ENCODE data around the gene EXOC6B. TPM values are rescaled to one million over a fixed set of nuclear protein-coding genes. Genes with fewer than 3 reads are reported as not detected.

The EXOC6B gene
- polyA plus RNA-seq, 2 of the 4 experiments (the other 2 are of a cell fraction) = 15.5 to 24.7 TPM

- POLR2A ChIA-PET = no interaction called here
- CTCF ChIA-PET = interaction anchor here (0.6 to 12.0 kb wide), 15 partner anchors 8 to 729 kb away, joined by 3 to 185 read pairs (median 4); partner anchors contain the start of genes CYP26B1 and SPR
These were observed 667.7 kb downstream of the EXOC6B start for GRCh38 chr2:72157871-72158771.

GRCh38 chr2:72156872-72157271 is 669.0 kb downstream of the EXOC6B start:
- WGBS (ENCODE audit: missing lambda C conversion rate) = 50% methylated on average over 2 of the region's 2 CpGs
- CTCF ChIA-PET = interaction anchor here (1.2 to 12.0 kb wide), 7 partner anchors 8 to 607 kb away, joined by 3 to 185 read pairs (median 8); partner anchors contain the start of gene CYP26B1
- no peaks in the 10 kb centered on the region for H3K4me1 ChIP-seq
- DNase-seq (ENCODE audit: low read depth in 1 of 2, low spot score in 1 of 2) (no peak), FAIRE-seq (no peak), ATAC-seq (no peak)
- H3K27ac ChIP-seq = no peak overlapping the region
- TF ChIP-seq ESRRA (IDR thresholded peaks at IDR 0.05; ENCODE audit: borderline replicate concordance, low read length) (no peak), BCL3 (IDR thresholded peaks at IDR 0.05) (no peak), REST (IDR thresholded peaks at IDR 0.05) (no peak), FOXS1 (CRISPR knock-in tag; IDR thresholded peaks at IDR 0.05) (no peak), NR3C1 (IDR thresholded peaks at IDR 0.05) (no peak), MAFK (IDR thresholded peaks at IDR 0.05; ENCODE audit: partially characterized antibody) (no peak), HOXA7 (CRISPR knock-in tag; IDR thresholded peaks at IDR 0.05) (no peak), KDM5A (IDR thresholded peaks at IDR 0.05) (no peak), MAX (IDR thresholded peaks at IDR 0.05) (no peak), CTCF (IDR thresholded peaks at IDR 0.05) (no peak), E2F6 (IDR thresholded peaks at IDR 0.05; ENCODE audit: borderline replicate concordance, low read depth) (no peak), ELK1 (IDR thresholded peaks at IDR 0.05; ENCODE audit: low read depth, low read length) (no peak)
- no peak overlapping the region for H3K4me3 ChIP-seq
- POLR2A ChIA-PET = no interaction called here
- no peaks in the 10 kb centered on the region for H3K9me3 ChIP-seq
- no peak overlapping the region for H3K4me2 ChIP-seq

More at GRCh38 chr2:72157871-72158771, 667.7 kb downstream of the EXOC6B start:
- Histone ChIP-seq H3K4me2 (no peak overlapping the region), H3K4me3 (no peak overlapping the region), H3K9me3 (no peaks in the 10 kb centered on the region), H3K27ac (no peak overlapping the region), H3K4me1 (no peaks in the 10 kb centered on the region)
- FAIRE-seq (no peak), ATAC-seq (no peak), DNase-seq (ENCODE audit: low read depth in 1 of 2, low spot score in 1 of 2) (no peak)
- WGBS (ENCODE audit: missing lambda C conversion rate) = 85% methylated on average over 8 of the region's 8 CpGs
- TF ChIP-seq FOSL2 (IDR thresholded peaks at IDR 0.05) (no peak), FOSL2 (CRISPR knock-in tag; IDR thresholded peaks at IDR 0.05) (no peak), SMC3 (IDR thresholded peaks at IDR 0.05) (no peak), HOXB5 (CRISPR knock-in tag; IDR thresholded peaks at IDR 0.05) (no peak), EHMT2 (IDR thresholded peaks at IDR 0.05; ENCODE audit: low read depth) (no peak)
